ENCODE results near the gene AXDND1.

AXDND1 gene

GRCh38 chr1:179365342-179366092 is at the start of gene AXDND1:
Gene AXDND1 (plus strand): TSS chr1:179365971. CDS start chr1:179366510, 539 bp downstream.
- TF ChIP-seq SUZ12 (IDR thresholded peaks at IDR 0.05; ENCODE audit: extremely low read depth, insufficient read depth, insufficient read length), result no peak
- no peak for TF ChIP-seq ZNF274 (IDR thresholded peaks at IDR 0.05; ENCODE audit: low read depth, low read length)
- no peak for TF ChIP-seq YY1 (IDR thresholded peaks at IDR 0.05; ENCODE audit: insufficient read depth, insufficient read length)
- Histone ChIP-seq H3K4me3 (ENCODE audit: insufficient read length, low read depth) (peak within 1 kb of the TSS; percentile 95), H3K36me3 (ENCODE audit: insufficient read depth, insufficient read length, low read length) (no peaks in the 10 kb centered on the region), H3K27me3 (ENCODE audit: insufficient read depth, insufficient read length) (no peaks in the 10 kb centered on the region), H3K9ac (ENCODE audit: insufficient read length, low read depth) (peak within 1 kb of the TSS; percentile 91), H3K4me1 (ENCODE audit: insufficient read depth, insufficient read length) (no peaks in the 10 kb centered on the region), H3K9me3 (ENCODE audit: insufficient read depth, low read length) (no peaks in the 10 kb centered on the region)
- peak; percentile 68 for DNase-seq (ENCODE audit: low read depth, low spot score)

GRCh38 chr1:179318491-179318890 is 47.3 kb upstream of the AXDND1 start:
- no peak for DNase-seq (ENCODE audit: low read depth, low spot score)
- Histone ChIP-seq H3K4me3 (ENCODE audit: insufficient read length, low read depth) (no peak overlapping the region), H3K27me3 (ENCODE audit: insufficient read depth, insufficient read length) (no peaks in the 10 kb centered on the region), H3K9ac (ENCODE audit: insufficient read length, low read depth) (no peak overlapping the region), H3K36me3 (ENCODE audit: insufficient read depth, insufficient read length, low read length) (peaks cover 23% of the 10 kb centered on the region), H3K9me3 (ENCODE audit: insufficient read depth, low read length) (no peaks in the 10 kb centered on the region), H3K4me1 (ENCODE audit: insufficient read depth, insufficient read length) (no peaks in the 10 kb centered on the region)
- no peak for TF ChIP-seq ZNF274 (IDR thresholded peaks at IDR 0.05; ENCODE audit: low read depth, low read length)
- no peak for TF ChIP-seq SUZ12 (IDR thresholded peaks at IDR 0.05; ENCODE audit: extremely low read depth, insufficient read depth, insufficient read length)
- no peak for TF ChIP-seq YY1 (IDR thresholded peaks at IDR 0.05; ENCODE audit: insufficient read depth, insufficient read length)

GRCh38 chr1:179321533-179322216 is 44.1 kb upstream of the AXDND1 start:
- DNase-seq (ENCODE audit: low read depth, low spot score), result no peak
- Histone ChIP-seq H3K27me3 (ENCODE audit: insufficient read depth, insufficient read length) (no peaks in the 10 kb centered on the region), H3K36me3 (ENCODE audit: insufficient read depth, insufficient read length, low read length) (peaks cover 34% of the 10 kb centered on the region), H3K4me3 (ENCODE audit: insufficient read length, low read depth) (no peak overlapping the region), H3K9ac (ENCODE audit: insufficient read length, low read depth) (no peak overlapping the region), H3K4me1 (ENCODE audit: insufficient read depth, insufficient read length) (no peaks in the 10 kb centered on the region), H3K9me3 (ENCODE audit: insufficient read depth, low read length) (no peaks in the 10 kb centered on the region)
- TF ChIP-seq SUZ12 (IDR thresholded peaks at IDR 0.05; ENCODE audit: extremely low read depth, insufficient read depth, insufficient read length) (no peak), ZNF274 (IDR thresholded peaks at IDR 0.05; ENCODE audit: low read depth, low read length) (no peak), YY1 (IDR thresholded peaks at IDR 0.05; ENCODE audit: insufficient read depth, insufficient read length) (no peak)

- Histone ChIP-seq H3K9me3 (ENCODE audit: insufficient read depth, low read length) (no peaks in the 10 kb centered on the region), H3K9ac (ENCODE audit: insufficient read length, low read depth) (no peak overlapping the region), H3K4me1 (ENCODE audit: insufficient read depth, insufficient read length) (no peaks in the 10 kb centered on the region), H3K27me3 (ENCODE audit: insufficient read depth, insufficient read length) (no peaks in the 10 kb centered on the region), H3K36me3 (ENCODE audit: insufficient read depth, insufficient read length, low read length) (peaks cover 41% of the 10 kb centered on the region), H3K4me3 (ENCODE audit: insufficient read length, low read depth) (no peak overlapping the region)
- TF ChIP-seq ZNF274 (IDR thresholded peaks at IDR 0.05; ENCODE audit: low read depth, low read length), result no peak
- no peak for TF ChIP-seq SUZ12 (IDR thresholded peaks at IDR 0.05; ENCODE audit: extremely low read depth, insufficient read depth, insufficient read length)
- no peak for TF ChIP-seq YY1 (IDR thresholded peaks at IDR 0.05; ENCODE audit: insufficient read depth, insufficient read length)
- DNase-seq (ENCODE audit: low read depth, low spot score), result no peak
Measured at GRCh38 chr1:179322557-179322956, 43.2 kb upstream of the AXDND1 start.

- H3K9ac ChIP-seq (ENCODE audit: insufficient read length, low read depth), result no peak overlapping the region
- peaks cover 42% of the 10 kb centered on the region for H3K36me3 ChIP-seq (ENCODE audit: insufficient read depth, insufficient read length, low read length)
- H3K4me3 ChIP-seq (ENCODE audit: insufficient read length, low read depth), result no peak overlapping the region
- no peaks in the 10 kb centered on the region for H3K27me3 ChIP-seq (ENCODE audit: insufficient read depth, insufficient read length)
- H3K4me1 ChIP-seq (ENCODE audit: insufficient read depth, insufficient read length), result no peaks in the 10 kb centered on the region
- DNase-seq (ENCODE audit: low read depth, low spot score), result no peak
- no peaks in the 10 kb centered on the region for H3K9me3 ChIP-seq (ENCODE audit: insufficient read depth, low read length)
- no peak for TF ChIP-seq ZNF274 (IDR thresholded peaks at IDR 0.05; ENCODE audit: low read depth, low read length)
- no peak for TF ChIP-seq YY1 (IDR thresholded peaks at IDR 0.05; ENCODE audit: insufficient read depth, insufficient read length)
- no peak for TF ChIP-seq SUZ12 (IDR thresholded peaks at IDR 0.05; ENCODE audit: extremely low read depth, insufficient read depth, insufficient read length)
Measured at GRCh38 chr1:179323436-179323835, 42.3 kb upstream of the AXDND1 start.

- H3K27me3 ChIP-seq (ENCODE audit: insufficient read depth, insufficient read length), result no peaks in the 10 kb centered on the region
- H3K4me1 ChIP-seq (ENCODE audit: insufficient read depth, insufficient read length), result no peaks in the 10 kb centered on the region
- peaks cover 44% of the 10 kb centered on the region for H3K36me3 ChIP-seq (ENCODE audit: insufficient read depth, insufficient read length, low read length)
- DNase-seq (ENCODE audit: low read depth, low spot score), result no peak
- H3K4me3 ChIP-seq (ENCODE audit: insufficient read length, low read depth), result no peak overlapping the region
- H3K9ac ChIP-seq (ENCODE audit: insufficient read length, low read depth), result no peak overlapping the region
- TF ChIP-seq YY1 (IDR thresholded peaks at IDR 0.05; ENCODE audit: insufficient read depth, insufficient read length) (no peak), ZNF274 (IDR thresholded peaks at IDR 0.05; ENCODE audit: low read depth, low read length) (no peak), SUZ12 (IDR thresholded peaks at IDR 0.05; ENCODE audit: extremely low read depth, insufficient read depth, insufficient read length) (no peak)
- H3K9me3 ChIP-seq (ENCODE audit: insufficient read depth, low read length), result peaks cover 13% of the 10 kb centered on the region
Measured at GRCh38 chr1:179325836-179326235, 39.9 kb upstream of the AXDND1 start.

- H3K9ac ChIP-seq (ENCODE audit: insufficient read length, low read depth), result no peak overlapping the region
- peaks cover 13% of the 10 kb centered on the region for H3K9me3 ChIP-seq (ENCODE audit: insufficient read depth, low read length)
- peaks cover 40% of the 10 kb centered on the region for H3K36me3 ChIP-seq (ENCODE audit: insufficient read depth, insufficient read length, low read length)
- no peak overlapping the region for H3K4me3 ChIP-seq (ENCODE audit: insufficient read length, low read depth)
- TF ChIP-seq YY1 (IDR thresholded peaks at IDR 0.05; ENCODE audit: insufficient read depth, insufficient read length), result no peak
- TF ChIP-seq ZNF274 (IDR thresholded peaks at IDR 0.05; ENCODE audit: low read depth, low read length), result no peak
- TF ChIP-seq SUZ12 (IDR thresholded peaks at IDR 0.05; ENCODE audit: extremely low read depth, insufficient read depth, insufficient read length), result no peak
- no peaks in the 10 kb centered on the region for H3K4me1 ChIP-seq (ENCODE audit: insufficient read depth, insufficient read length)
- DNase-seq (ENCODE audit: low read depth, low spot score), result no peak
- no peaks in the 10 kb centered on the region for H3K27me3 ChIP-seq (ENCODE audit: insufficient read depth, insufficient read length)
Measured at GRCh38 chr1:179326746-179327145, 39.0 kb upstream of the AXDND1 start.

All from NT2/D1 (cell line).